Adrenal gland (tissue), 12 donors: Measurements from ENCODE around the gene KAT8. TPM values are rescaled to one million over a fixed set of nuclear protein-coding genes. Genes with fewer than 3 reads are reported as not detected.
"Not testable (repeated sequence)": the region's sequence is repeated elsewhere in the genome, so short reads cannot be mapped to it uniquely, and the experiment has no call there.

Source experiments
- DNase-seq, 7 donors: peaks; one replicate each; pipeline ENCODE4 v3.0.0-alpha.2; 2019 to 2020
- H3K27ac ChIP-seq, 5 donors: fragments of 200-600 bp; sonication (generic) in 4 of 5; 1 replicate in 3 of 5; 2 replicates in 2 of 5; pipeline versions ENCODE4 v1.5.1 to v1.8.0; 2016 to 2020; ENCODE audit warnings: mild to moderate bottlenecking in 1 of 5
- H3K27me3 ChIP-seq: fragments of 200-600 bp; 2 replicates; pipeline ENCODE4 v1.8.0; 2021
- H3K36me3 ChIP-seq, 2 donors: fragments of 200-600 bp; replicated peaks in 1 of 2; 1 replicate in 1 of 2; 2 replicates in 1 of 2; pipeline versions ENCODE4 v1.5.1 to v1.8.0; 2018 to 2022
- H3K4me1 ChIP-seq, 2 donors: fragments of 200-600 bp; replicated peaks in 1 of 2; 1 replicate in 1 of 2; 2 replicates in 1 of 2; pipeline versions ENCODE4 v1.5.1 to v1.8.0; 2018 to 2021
- H3K4me3 ChIP-seq, 4 donors: fragments of 200-600 bp; sonication (generic) in 3 of 4; one replicate each; pipeline ENCODE4 v1.5.1; 2016 to 2018
- H3K9me3 ChIP-seq, 3 donors: fragments of 200-600 bp; sonication (generic) in 1 of 3; replicated peaks in 1 of 3; 1 replicate in 2 of 3; 2 replicates in 1 of 3; pipeline versions ENCODE4 v1.5.1 to v1.8.0; 2016 to 2021
- CTCF ChIP-seq, 6 experiments: fragments of 450-650 bp in 4 of 6; fragments of 200-600 bp in 2 of 6; sonication (generic) in 1 of 6; IDR thresholded peaks; 1 replicate in 5 of 6; 2 replicates in 1 of 6; pipeline versions ENCODE4 v1.5.1 to v1.8.0; 2016 to 2021; ENCODE audit warnings: antibody characterized with exemption in 6 of 6, mild to moderate bottlenecking in 2 of 6, moderate library complexity in 1 of 6
- POLR2A ChIP-seq, 2 donors: fragments of 450-650 bp; IDR thresholded peaks; one replicate each; pipeline ENCODE4 v1.6.1; 2017; ENCODE audit warnings: antibody characterized with exemption in 2 of 2, mild to moderate bottlenecking in 2 of 2, moderate library complexity in 1 of 2
- WGBS, 4 donors: extraction: QIAGEN DNeasy Blood & Tissue Kit in 2 of 4; methylation state at CpG; one replicate each; pipeline versions ENCODE4 v1.1.5 to v1.1.7; 2013 to 2017; 5-methylcytosine and 5-hydroxymethylcytosine counted together
- intact Hi-C, 2 donors: fragments of 100-400 bp; cut with DNase I; formaldehyde crosslinking; loops; one replicate each; pipeline versions ENCODE4 v1.14.1 to v1.15.0; 2022 to 2023
- polyA plus RNA-seq, 3 donors: library from polyadenylated mRNA; stranded (reverse); fragments of 200-250 nt in 2 of 3; fragments of 350-450 nt in 1 of 3; fragmentation: Illumina TruSeq in 1 of 3; extraction: RNeasy Lipid Tissue Mini Kit (QIAGEN cat#74804) in 1 of 3; gene quantifications; one replicate each; pipeline ENCODE4 v1.2.3, GENCODE V29; 2013 to 2014
- total RNA-seq, 9 donors: library from RNA; depleted of rRNA in 4 of 9; stranded (reverse); fragments of >200 nt in 4 of 9; fragments of 120-200 nt in 1 of 9; fragmentation: NEBNext Ultra II Directional in 1 of 9; extraction: Animal tissue kit (Norgen Biotek cat#: 25700) in 1 of 9; gene quantifications; one replicate each; pipeline versions ENCODE4 v1.1.0 to v1.2.4, GENCODE V29; 2013 to 2023
- donor health status: healthy with polysubstance abuse.
- donor health status: Bipolar disorder and iron deficiency.
- donor health status: DM: yes; HTN: yes; CAD: no.
- donor health status: DM: no; HTN: no; CAD: no.
- donor health status: DM: no; HTN: no; CAD: no.
- donor health status: DM: yes; HTN: yes; CAD: no.

Gene KAT8
- total and polyA plus RNA-seq, 12 donors = 45.0 to 148 (median 86.9) TPM

DNA sequence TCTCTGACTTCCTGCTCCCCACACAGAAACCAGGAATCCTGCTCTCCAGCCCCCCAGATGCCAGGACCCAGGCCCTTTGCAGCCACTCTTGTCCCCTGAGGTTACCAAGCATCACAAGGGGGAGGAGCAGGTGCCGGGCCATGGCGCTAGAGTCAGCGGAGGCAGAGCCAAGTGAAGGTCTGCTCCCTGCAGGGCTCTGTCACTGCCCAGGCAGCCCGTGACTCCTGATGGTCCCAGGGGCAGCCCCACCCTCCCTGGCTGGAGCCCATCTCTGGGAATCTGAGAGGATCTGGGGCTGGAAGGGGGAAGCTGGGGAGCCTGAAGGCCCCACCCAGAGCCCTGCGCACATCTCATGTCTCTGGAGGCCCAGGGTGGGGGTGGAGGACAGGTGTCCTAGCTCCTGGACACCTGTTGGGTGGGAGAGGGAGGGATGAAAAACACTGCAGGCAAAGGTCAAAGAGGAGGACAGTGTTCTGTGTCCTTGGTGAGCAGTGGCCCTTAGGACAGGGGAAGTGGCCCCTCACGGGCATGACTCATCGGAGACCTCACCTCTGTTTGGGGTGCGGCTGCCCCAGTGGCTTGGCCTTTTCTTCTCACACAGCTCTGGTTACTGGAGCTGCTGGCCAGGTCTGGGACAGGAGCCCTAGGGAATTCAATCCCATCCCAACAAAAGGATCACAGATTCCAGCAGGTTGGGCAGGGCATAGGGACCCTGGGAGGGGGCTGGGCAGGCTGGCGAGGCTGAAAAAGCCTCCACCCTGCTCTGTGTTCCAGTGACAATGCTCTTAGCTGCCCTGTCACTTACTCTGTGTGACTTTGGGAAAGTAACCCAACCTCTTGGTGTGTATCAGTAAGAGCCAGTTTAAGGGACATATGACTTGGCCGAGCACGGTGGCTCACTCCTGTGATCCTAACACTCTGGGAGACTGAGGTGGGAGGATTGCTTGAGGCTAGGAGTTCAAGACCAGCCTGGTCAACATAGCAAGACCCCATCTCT is 32.7 kb downstream of the KAT8 start, which contains the start of gene PRSS36:
PRSS36 (minus strand) TSS at position 173 of the 997 bp plus-strand sequence; CDS start at position 142, 31 bp downstream.
- no peak for TF ChIP-seq POLR2A (IDR thresholded peaks at IDR 0.05)
- TF ChIP-seq CTCF (IDR thresholded peaks at IDR 0.05) = no peak
- Histone ChIP-seq H3K4me1 (no peaks in the 10 kb centered on the region), H3K4me3 (no peak within 1 kb of the TSS), H3K27ac (peak within 1 kb of the TSS in 2 of 5 donors; percentile 34 to 52), H3K36me3 (no peaks in the 10 kb centered on the region), H3K9me3 (no peaks in the 10 kb centered on the region), H3K27me3 (peaks cover 11% of the 10 kb centered on the region)
- intact Hi-C loops = loop anchor here (10.0 kb wide), 2 partner anchors 65 to 165 kb away; partner anchors contain the start of genes HSD3B7 (in 1 of the 2) and PRSS53 (in 1 of the 2)
- WGBS, 4 donors = 70 to 80% (median 74%) methylated on average over 6 to 11 of the region's 11 CpGs
- DNase-seq = no peak

DNA sequence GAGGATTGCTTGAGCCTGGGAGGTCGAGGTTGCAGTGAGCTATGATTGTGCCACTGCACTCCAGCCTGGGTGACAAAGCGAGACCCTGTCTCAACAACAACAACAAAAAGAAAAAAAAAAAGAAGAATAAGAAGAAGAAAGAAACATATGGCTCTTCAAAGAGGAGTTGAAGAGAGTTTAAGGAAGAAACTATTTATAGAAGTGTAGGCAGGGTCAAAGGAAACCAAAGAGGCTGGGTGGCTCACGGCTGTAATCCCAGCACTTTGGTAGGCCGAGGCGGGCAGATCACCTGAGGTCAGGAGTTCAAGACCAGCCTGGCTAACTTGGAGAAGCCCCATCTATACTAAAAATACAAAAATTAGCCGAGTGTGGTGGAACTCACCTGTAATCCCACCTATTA is 33.5 kb downstream of the KAT8 start:
- not testable (repeated sequence) for DNase-seq
- whole genome bisulfite sequencing, 4 donors = 69 to 78% (median 74%) methylated on average over 6 of the region's 6 CpGs
- H3K27me3 ChIP-seq = peaks cover 11% of the 10 kb centered on the region

GRCh38 chr16:31157136-31157535 is 39.7 kb downstream of the KAT8 start:
- DNase-seq = peak in 1 of 7 donors; percentile 36
- 42 to 70% (median 50%) methylated on average over 6 to 8 of the region's 8 CpGs for WGBS, 4 donors
- no peaks in the 10 kb centered on the region for H3K27me3 ChIP-seq
- no peaks in the 10 kb centered on the region for H3K4me1 ChIP-seq
- no peak overlapping the region for H3K27ac ChIP-seq
- TF ChIP-seq CTCF (IDR thresholded peaks at IDR 0.05) = no peak
- no peak for TF ChIP-seq POLR2A (IDR thresholded peaks at IDR 0.05)
- H3K9me3 ChIP-seq = no peaks in the 10 kb centered on the region
- intact Hi-C loops = no loop called here
- no peaks in the 10 kb centered on the region for H3K36me3 ChIP-seq
- no peak overlapping the region for H3K4me3 ChIP-seq

More for the DNA sequence above, 33.5 kb downstream of the KAT8 start:
- H3K36me3 ChIP-seq, H3K4me1 ChIP-seq, H3K9me3 ChIP-seq, intact Hi-C loops, H3K27ac ChIP-seq, H3K4me3 ChIP-seq: not testable (repeated sequence)

GRCh38 chr16:31167315-31167714 is 49.9 kb downstream of the KAT8 start:
- Histone ChIP-seq H3K36me3 (no peaks in the 10 kb centered on the region), H3K27ac (no peak overlapping the region), H3K27me3 (no peaks in the 10 kb centered on the region), H3K9me3 (no peaks in the 10 kb centered on the region), H3K4me1 (no peaks in the 10 kb centered on the region), H3K4me3 (no peak overlapping the region)
- no peak for DNase-seq
- WGBS, 4 donors = 73 to 79% (median 76%) methylated on average over 8 of the region's 8 CpGs
- intact Hi-C loops = no loop called here
- TF ChIP-seq POLR2A (IDR thresholded peaks at IDR 0.05) (no peak), CTCF (IDR thresholded peaks at IDR 0.05) (no peak)
